Memory B cell (primary cell): ENCODE results near the gene SMIM35.

Experiments used
- ATAC-seq: fragments of 150-1000 bp; cut with Tn5 transposase; 2 replicates; pipeline ENCODE4 v1.10.0; 2021; ENCODE audit warnings: low read depth, mild to moderate bottlenecking, moderate library complexity
- DNase-seq, 2 donors: peaks; one replicate each; pipeline ENCODE4 v3.0.0; 2022; ENCODE audit warnings: low spot score in 2 of 2
- H3K27ac Mint-ChIP-seq: one replicate; pipeline ENCODE4 v1.8.0; 2022; ENCODE audit warnings: mild to moderate bottlenecking, moderate library complexity, mixed read lengths
- H3K27me3 Mint-ChIP-seq: one replicate; pipeline ENCODE4 v1.8.0; 2022; ENCODE audit warnings: mixed read lengths
- H3K36me3 Mint-ChIP-seq: one replicate; pipeline ENCODE4 v1.8.0; 2022; ENCODE audit warnings: mild to moderate bottlenecking, mixed read lengths
- H3K4me1 Mint-ChIP-seq: one replicate; pipeline ENCODE4 v1.8.0; 2022; ENCODE audit warnings: mixed read lengths
- H3K4me3 Mint-ChIP-seq: one replicate; pipeline ENCODE4 v1.8.0; 2022; ENCODE audit warnings: mild to moderate bottlenecking, moderate library complexity, mixed read lengths
- H3K9me3 Mint-ChIP-seq: one replicate; pipeline ENCODE4 v1.8.0; 2022; ENCODE audit warnings: mixed read lengths

The SMIM35 gene

DNA sequence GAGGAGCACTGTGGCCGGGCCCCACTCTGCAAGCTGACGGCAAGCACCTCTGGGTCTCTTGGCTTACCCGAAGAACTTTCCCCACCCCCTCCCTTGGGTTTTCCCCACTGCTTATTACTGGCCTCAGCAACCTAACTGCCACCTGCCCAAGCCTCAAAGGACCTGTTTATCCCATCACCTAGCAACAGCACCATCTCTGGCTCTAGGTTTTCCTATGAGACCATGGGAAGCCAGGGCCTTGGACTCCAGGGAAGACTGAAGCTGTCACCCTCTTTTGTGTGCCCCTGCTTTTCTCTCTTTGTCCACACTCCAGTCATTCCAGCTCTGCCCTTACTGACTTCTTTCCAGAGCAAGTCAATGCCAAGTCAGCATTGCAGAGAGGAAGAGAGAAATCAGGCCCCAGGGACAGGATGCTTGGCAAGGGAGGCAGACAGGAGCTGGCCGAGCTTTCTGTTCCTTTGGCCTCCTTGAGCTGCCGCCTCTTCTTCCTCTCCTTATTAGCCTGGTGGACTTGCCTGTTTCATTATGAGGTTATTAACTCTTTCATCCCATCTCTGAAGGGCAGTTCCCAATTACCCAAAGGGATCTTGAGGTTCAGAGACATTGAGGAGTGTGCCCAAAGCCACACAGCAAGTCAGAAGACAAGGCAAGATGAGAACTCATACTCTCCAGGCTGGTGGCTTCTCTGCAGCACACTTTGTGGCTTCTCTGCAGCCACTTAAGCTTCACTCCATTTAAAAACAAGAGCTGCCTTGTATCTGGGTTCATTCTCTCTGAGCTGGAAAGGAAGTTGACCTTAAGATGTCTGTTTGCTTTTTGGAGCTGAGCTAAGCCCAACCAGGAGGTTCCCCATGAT is at the start of gene SMIM35:
Gene SMIM35 (minus strand): TSS at position 51 of the 856 bp plus-strand sequence. CDS start 206 bp downstream, outside the sequence.
- Mint-ChIP-seq H3K36me3 (no peaks in the 10 kb centered on the region), H3K27ac (no peak within 1 kb of the TSS), H3K4me1 (peaks cover 5% of the 10 kb centered on the region), H3K4me3 (no peak within 1 kb of the TSS), H3K27me3 (peaks cover 4% of the 10 kb centered on the region), H3K9me3 (peaks cover 2% of the 10 kb centered on the region)
- no peak for ATAC-seq
- no peak for DNase-seq

DNA sequence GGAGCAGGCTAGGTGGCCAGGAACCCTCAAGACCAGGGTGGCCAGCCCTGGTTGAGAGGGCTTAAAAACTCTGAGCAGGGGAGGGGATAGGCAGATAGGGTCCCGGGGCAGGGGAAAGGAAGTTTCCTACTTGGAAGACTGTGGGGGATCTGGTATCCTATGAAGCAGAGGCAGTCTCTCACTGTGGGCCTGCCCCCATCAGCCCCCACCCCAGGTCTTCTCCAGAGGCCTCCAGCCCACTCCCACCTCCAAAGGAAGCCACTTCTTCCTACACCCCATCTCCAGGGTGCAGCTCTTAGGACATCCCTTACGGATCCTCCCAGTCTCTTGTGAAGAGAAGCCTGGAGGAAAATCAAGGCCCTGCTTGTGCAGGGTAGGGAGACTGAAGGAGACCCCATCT is 49.6 kb upstream of the SMIM35 start:
- Mint-ChIP-seq H3K9me3 (no peaks in the 10 kb centered on the region), H3K4me3 (no peak overlapping the region), H3K27me3 (peaks cover 26% of the 10 kb centered on the region), H3K36me3 (no peaks in the 10 kb centered on the region), H3K27ac (no peak overlapping the region), H3K4me1 (no peaks in the 10 kb centered on the region)
- DNase-seq (no peak), ATAC-seq (no peak)

DNA sequence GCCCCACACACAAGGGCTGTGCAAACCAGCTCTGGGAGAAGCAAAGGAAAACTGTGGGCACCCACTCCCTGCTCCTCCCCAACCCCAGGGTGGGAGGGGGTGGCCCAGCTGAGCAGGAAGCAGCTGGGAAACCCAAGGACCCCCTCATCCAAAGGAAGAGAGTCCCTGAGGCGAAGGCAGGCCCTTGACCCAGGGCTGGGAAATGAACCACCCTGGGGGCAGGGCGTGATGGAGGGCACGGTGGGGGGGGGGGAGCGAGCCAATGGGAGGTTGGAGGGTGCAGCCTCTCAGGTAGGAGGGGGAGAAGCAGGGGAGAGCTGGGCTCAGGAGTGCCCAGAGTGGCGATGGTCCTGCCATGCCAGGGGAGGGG is 49.0 kb upstream of the SMIM35 start:
- peaks cover 24% of the 10 kb centered on the region for H3K27me3 Mint-ChIP-seq
- no peaks in the 10 kb centered on the region for H3K9me3 Mint-ChIP-seq
- H3K4me3 Mint-ChIP-seq, result no peak overlapping the region
- H3K36me3 Mint-ChIP-seq, result no peaks in the 10 kb centered on the region
- H3K4me1 Mint-ChIP-seq, result no peaks in the 10 kb centered on the region
- no peak overlapping the region for H3K27ac Mint-ChIP-seq
- DNase-seq (no peak), ATAC-seq (no peak)

- ATAC-seq (no peak), DNase-seq (no peak)
- no peaks in the 10 kb centered on the region for H3K36me3 Mint-ChIP-seq
- H3K27ac Mint-ChIP-seq, result no peak overlapping the region
- H3K9me3 Mint-ChIP-seq, result no peaks in the 10 kb centered on the region
- peaks cover 19% of the 10 kb centered on the region for H3K27me3 Mint-ChIP-seq
- no peak overlapping the region for H3K4me3 Mint-ChIP-seq
- H3K4me1 Mint-ChIP-seq, result no peaks in the 10 kb centered on the region
These were observed 48.5 kb upstream of the SMIM35 start for GRCh38 chr11:118135051-118135795.

DNA sequence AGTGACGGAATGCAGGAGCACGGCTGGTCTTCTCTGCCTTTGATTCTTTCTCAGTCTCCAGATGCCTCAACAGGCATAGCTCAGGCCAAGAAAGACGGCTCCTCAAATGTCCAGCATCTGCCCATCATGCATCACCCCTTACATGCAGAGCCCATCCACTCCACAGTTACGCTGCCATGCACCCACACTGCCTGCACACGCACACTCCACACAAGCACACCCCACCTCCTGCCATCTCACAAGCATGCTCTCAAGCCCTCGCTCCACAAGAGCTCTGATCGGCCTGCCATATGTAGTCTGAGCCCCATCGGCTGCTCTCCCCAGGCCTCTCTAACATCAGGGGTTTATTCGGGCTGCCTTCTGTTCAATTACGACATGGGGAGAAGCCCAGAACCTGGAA is 47.1 kb upstream of the SMIM35 start:
- no peak for ATAC-seq
- H3K4me1 Mint-ChIP-seq, result no peaks in the 10 kb centered on the region

GRCh38 chr11:118132385-118133151 is 45.8 kb upstream of the SMIM35 start:
- peaks cover 14% of the 10 kb centered on the region for H3K27me3 Mint-ChIP-seq
- no peak overlapping the region for H3K4me3 Mint-ChIP-seq
- H3K9me3 Mint-ChIP-seq, result no peaks in the 10 kb centered on the region
- H3K27ac Mint-ChIP-seq, result no peak overlapping the region
- no peaks in the 10 kb centered on the region for H3K4me1 Mint-ChIP-seq
- no peaks in the 10 kb centered on the region for H3K36me3 Mint-ChIP-seq
- DNase-seq (no peak), ATAC-seq (no peak)

More for the DNA sequence above, 47.1 kb upstream of the SMIM35 start:
- no peak overlapping the region for H3K27ac Mint-ChIP-seq
- H3K4me3 Mint-ChIP-seq, result no peak overlapping the region
- H3K27me3 Mint-ChIP-seq, result peaks cover 16% of the 10 kb centered on the region
- no peaks in the 10 kb centered on the region for H3K36me3 Mint-ChIP-seq
- no peaks in the 10 kb centered on the region for H3K9me3 Mint-ChIP-seq
- no peak for DNase-seq

DNA sequence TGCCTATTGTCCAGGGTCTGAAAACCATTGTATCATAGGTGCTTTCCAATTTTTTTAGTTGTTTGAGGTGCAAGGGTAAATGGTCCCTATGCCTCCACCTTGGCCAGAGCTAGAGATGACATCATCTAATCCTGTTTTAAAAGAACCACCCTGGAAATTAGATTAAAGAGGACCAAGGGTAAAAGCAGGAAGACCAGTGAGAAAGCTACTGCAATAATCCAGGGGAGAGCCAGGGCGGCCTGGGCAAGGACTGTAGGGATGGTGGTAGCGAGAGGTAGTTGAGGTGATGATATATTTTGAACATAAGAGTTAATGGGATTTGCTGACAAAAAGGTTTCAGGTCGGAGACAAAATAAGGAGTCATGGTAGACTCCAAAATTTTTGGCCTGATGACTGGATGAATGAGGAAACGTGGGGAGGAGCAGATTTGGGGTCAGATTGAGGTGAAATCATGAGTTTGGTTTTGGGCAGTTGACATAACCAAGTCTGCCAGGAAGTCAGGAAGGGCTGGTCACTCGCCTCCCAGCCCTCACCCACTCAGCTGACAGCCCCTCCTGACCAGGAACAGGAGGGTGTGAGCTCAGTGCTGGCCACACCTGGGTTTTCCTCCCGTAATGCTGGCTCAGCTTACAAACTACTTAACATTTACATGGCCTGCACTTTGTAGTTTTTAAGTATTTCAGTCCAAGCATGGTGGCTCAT is 42.9 kb upstream of the SMIM35 start:
- no peak for ATAC-seq
- no peaks in the 10 kb centered on the region for H3K4me1 Mint-ChIP-seq
- H3K9me3 Mint-ChIP-seq, result no peaks in the 10 kb centered on the region
- H3K36me3 Mint-ChIP-seq, result no peaks in the 10 kb centered on the region
- no peak overlapping the region for H3K27ac Mint-ChIP-seq
- peaks cover 11% of the 10 kb centered on the region for H3K27me3 Mint-ChIP-seq
- DNase-seq, result no peak
- H3K4me3 Mint-ChIP-seq, result no peak overlapping the region

DNA sequence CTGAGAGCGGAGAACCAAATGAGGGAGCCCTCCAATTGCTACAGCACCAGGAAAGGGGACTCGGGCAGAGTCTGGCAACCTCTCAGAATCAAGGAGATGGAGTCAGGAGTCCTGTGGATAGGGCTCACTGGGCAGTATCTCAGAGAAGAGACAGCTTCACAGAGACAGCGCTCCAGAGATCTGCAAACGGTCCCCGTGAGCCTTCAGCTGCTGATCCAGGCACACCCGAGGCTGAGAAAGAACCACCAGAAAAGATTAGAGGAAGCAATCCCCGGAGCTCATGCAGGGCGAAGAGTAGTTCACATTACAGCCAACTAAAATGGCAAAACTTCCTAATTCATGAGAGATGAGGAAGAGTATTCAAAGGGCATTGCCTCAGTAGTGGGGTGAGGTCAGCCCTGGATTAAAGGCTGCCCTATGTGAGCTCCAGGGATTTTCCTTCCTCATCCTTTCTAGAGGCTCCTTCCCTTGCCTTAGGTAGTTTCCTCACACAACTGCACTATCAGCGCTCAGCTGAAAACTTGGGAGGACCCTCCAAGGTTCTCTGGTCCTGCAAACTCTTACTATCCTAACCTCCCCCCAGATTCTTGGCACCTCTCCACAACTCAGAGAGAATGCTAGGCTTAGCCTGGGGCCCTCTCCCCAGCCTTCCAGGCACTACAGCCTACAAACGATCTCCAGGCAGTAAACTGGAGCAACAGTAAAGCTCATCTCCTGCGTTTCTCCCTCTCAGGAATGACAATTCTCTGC is 42.1 kb upstream of the SMIM35 start:
- no peak for DNase-seq

DNA sequence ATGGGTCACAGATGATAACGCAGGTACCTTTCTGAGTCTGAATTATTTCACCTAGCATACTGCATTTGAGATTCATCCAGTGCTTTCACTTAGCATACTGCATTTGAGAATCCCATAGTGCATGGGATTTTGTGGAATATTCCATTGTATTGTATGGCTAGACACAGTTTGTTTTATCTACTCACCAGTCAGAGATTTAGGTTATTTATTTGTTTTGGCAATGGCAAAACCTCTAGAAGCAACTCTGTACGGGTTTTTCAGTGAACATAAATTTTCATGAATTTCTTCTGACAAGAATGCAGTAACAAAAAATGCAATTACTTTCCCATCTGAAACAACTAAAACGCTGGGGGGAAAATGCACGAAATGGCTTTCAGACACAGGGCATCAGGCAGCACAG is 41.5 kb upstream of the SMIM35 start:
- Mint-ChIP-seq H3K36me3 (no peaks in the 10 kb centered on the region), H3K4me3 (no peak overlapping the region), H3K4me1 (no peaks in the 10 kb centered on the region), H3K27me3 (peaks cover 5% of the 10 kb centered on the region), H3K9me3 (no peaks in the 10 kb centered on the region), H3K27ac (no peak overlapping the region)
- DNase-seq, result no peak
- no peak for ATAC-seq

More for the DNA sequence above, 42.1 kb upstream of the SMIM35 start:
- no peak for ATAC-seq
- peaks cover 7% of the 10 kb centered on the region for H3K27me3 Mint-ChIP-seq
- H3K4me1 Mint-ChIP-seq, result no peaks in the 10 kb centered on the region
- no peak overlapping the region for H3K4me3 Mint-ChIP-seq
- no peaks in the 10 kb centered on the region for H3K36me3 Mint-ChIP-seq
- no peak overlapping the region for H3K27ac Mint-ChIP-seq
- H3K9me3 Mint-ChIP-seq, result no peaks in the 10 kb centered on the region

DNA sequence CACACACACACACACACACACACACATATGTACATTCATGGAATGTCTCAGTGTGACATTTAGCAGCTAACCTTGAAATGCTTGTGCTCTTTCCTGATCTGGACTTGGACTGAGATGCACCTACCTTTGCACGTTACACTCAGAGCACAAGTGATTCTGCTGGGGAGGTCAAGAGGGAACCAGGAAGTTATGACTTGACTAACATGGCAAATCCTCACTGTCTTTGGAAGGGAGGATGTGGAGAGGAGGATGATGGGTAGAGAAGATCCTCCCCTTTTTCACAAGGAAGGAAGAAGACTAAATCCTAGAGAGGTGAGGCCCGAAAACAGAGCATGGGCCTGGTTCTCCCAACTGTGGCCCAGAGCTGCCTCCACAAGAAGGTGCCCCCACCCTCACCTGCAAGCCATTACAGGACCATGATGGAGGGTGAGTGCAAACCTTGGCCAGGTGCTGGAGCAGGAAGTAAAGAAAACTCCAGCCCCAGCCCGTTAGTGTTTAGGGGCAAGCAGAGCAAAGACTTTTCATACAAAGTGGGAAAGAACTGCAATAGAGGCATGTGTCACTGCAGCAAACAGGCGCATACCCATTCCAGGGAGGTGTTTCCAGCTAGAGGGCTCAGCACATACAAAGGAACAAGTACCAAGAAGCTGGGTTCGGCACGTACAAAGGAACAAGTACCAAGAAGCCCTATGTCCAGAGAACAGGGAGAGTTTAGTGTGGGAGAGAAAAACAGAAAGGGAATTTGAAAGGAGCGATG is 39.5 kb upstream of the SMIM35 start:
- no peak for DNase-seq
- no peaks in the 10 kb centered on the region for H3K9me3 Mint-ChIP-seq
- H3K4me3 Mint-ChIP-seq, result no peak overlapping the region
- no peaks in the 10 kb centered on the region for H3K36me3 Mint-ChIP-seq
- peaks cover 6% of the 10 kb centered on the region for H3K27me3 Mint-ChIP-seq
- no peak overlapping the region for H3K27ac Mint-ChIP-seq
- no peak for ATAC-seq
- H3K4me1 Mint-ChIP-seq, result no peaks in the 10 kb centered on the region

DNA sequence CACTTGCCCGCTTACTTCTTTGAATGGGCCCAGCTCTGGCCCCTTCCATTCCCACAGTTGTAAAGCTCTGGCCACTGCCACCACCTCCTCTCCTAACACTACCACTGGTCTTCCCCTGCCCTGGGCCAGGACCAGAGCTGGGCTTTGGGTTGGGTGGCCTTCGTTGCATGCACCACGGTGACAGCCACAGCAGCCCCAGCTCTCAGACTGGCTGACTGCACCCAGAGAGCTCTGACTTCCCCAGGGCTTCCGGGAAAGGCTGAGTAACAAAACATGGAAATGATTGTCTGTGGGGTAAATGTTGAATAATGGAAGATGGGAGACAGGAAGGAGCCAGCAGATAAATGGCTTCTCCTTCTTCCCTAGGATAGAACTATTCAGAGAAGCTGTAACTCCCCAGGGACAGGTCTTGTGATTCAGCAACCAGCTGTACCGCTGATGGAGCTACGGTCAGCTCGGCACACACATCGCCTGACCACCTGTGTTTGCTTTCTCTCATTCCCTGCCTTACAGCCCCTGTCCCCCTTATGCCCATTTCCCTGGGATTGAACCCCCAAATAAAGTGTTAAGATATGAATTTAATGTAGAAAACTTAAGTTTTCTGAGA is 38.3 kb upstream of the SMIM35 start:
- Mint-ChIP-seq H3K27me3 (peaks cover 6% of the 10 kb centered on the region), H3K4me1 (no peaks in the 10 kb centered on the region), H3K9me3 (peaks cover 2% of the 10 kb centered on the region), H3K27ac (no peak overlapping the region), H3K36me3 (no peaks in the 10 kb centered on the region), H3K4me3 (no peak overlapping the region)
- DNase-seq (no peak), ATAC-seq (no peak)

GRCh38 chr11:118120793-118121192 is 34.0 kb upstream of the SMIM35 start:
- Mint-ChIP-seq H3K27ac (no peak overlapping the region), H3K27me3 (peaks cover 3% of the 10 kb centered on the region), H3K36me3 (no peaks in the 10 kb centered on the region)

More at GRCh38 chr11:118120793-118121192, 34.0 kb upstream of the SMIM35 start:
- peaks cover 11% of the 10 kb centered on the region for H3K4me1 Mint-ChIP-seq
- peaks cover 2% of the 10 kb centered on the region for H3K9me3 Mint-ChIP-seq
- no peak overlapping the region for H3K4me3 Mint-ChIP-seq
- no peak for DNase-seq
- no peak for ATAC-seq
